ENCODE results near the gene MVB12B.
"Not testable (repeated sequence)": the region's sequence is repeated elsewhere in the genome, so short reads cannot be mapped to it uniquely, and the experiment has no call there.

Gene MVB12B

GRCh38 chr9:126538550-126538949 lies 211.9 kb downstream of the MVB12B start:
- no peak for DNase-seq (ENCODE audit: low spot score)

GRCh38 chr9:126540398-126540797 lies 213.8 kb downstream of the MVB12B start:
- not testable (repeated sequence) for DNase-seq (ENCODE audit: low spot score)

GRCh38 chr9:126543490-126543889 lies 216.9 kb downstream of the MVB12B start:
- no peak for DNase-seq (ENCODE audit: low spot score)

- no peak for DNase-seq (ENCODE audit: low spot score)
These were observed 218.5 kb downstream of the MVB12B start for GRCh38 chr9:126545106-126545505.

GRCh38 chr9:126546036-126546435 lies 219.4 kb downstream of the MVB12B start:
- DNase-seq (ENCODE audit: low spot score): no peak

GRCh38 chr9:126548312-126548711 lies 221.7 kb downstream of the MVB12B start:
- DNase-seq (ENCODE audit: low spot score): no peak

- no peak for DNase-seq (ENCODE audit: low spot score)
These were observed 222.8 kb downstream of the MVB12B start for GRCh38 chr9:126549246-126550006.

- no peak for DNase-seq (ENCODE audit: low spot score)
These were observed 224.3 kb downstream of the MVB12B start for GRCh38 chr9:126550891-126551351.

GRCh38 chr9:126551812-126552211 lies 225.2 kb downstream of the MVB12B start:
- no peak for DNase-seq (ENCODE audit: low spot score)

GRCh38 chr9:126554292-126554691 lies 227.7 kb downstream of the MVB12B start:
- no peak for DNase-seq (ENCODE audit: low spot score)

- DNase-seq (ENCODE audit: low spot score): not testable (repeated sequence)
These were observed 228.8 kb downstream of the MVB12B start for GRCh38 chr9:126555421-126555820.
